Esophagus squamous epithelium (tissue), 4 donors: ENCODE results near the gene BMPR1B.

Experiments
- CTCF ChIP-seq, 6 experiments: fragments of 450-650 bp in 4 of 6; fragments of 200-600 bp in 2 of 6; sonication (generic) in 2 of 6; IDR thresholded peaks; one replicate each; pipeline ENCODE4 v1.5.1; 2016 to 2019; ENCODE audit warnings: antibody characterized with exemption in 6 of 6, mild to moderate bottlenecking in 4 of 6, moderate library complexity in 4 of 6
- POLR2A ChIP-seq, 4 donors: fragments of 450-650 bp; IDR thresholded peaks; one replicate each; pipeline ENCODE4 v1.6.1; 2017; ENCODE audit warnings: antibody characterized with exemption in 4 of 4, mild to moderate bottlenecking in 4 of 4, moderate library complexity in 3 of 4

- TF ChIP-seq CTCF (IDR thresholded peaks at IDR 0.05) (no peak), POLR2A (IDR thresholded peaks at IDR 0.05) (no peak)
Observed at GRCh38 chr4:95068818-95069478, 311.2 kb downstream of the BMPR1B start.
